SH-SY5Y (cell line): Measurements from ENCODE around the gene PRDM13.

ENCODE experiments used
- GATA2 ChIP-seq: IDR thresholded peaks from 2 replicates; pipeline ENCODE4 v1.6.1; 2011; ENCODE audit warnings: mild to moderate bottlenecking, low read depth, low read length
- GATA3 ChIP-seq: IDR thresholded peaks from 2 replicates; pipeline ENCODE4 v1.6.1; 2011; ENCODE audit warnings: low read depth, mild to moderate bottlenecking, low read length, moderate library complexity

PRDM13 gene

GRCh38 chr6:99660206-99660605 lies 53.6 kb downstream of the PRDM13 start:
- no peak for TF ChIP-seq GATA2
- no peak for TF ChIP-seq GATA3

GRCh38 chr6:99661870-99662269 lies 55.2 kb downstream of the PRDM13 start:
- TF ChIP-seq GATA3 (no peak), GATA2 (no peak)

GRCh38 chr6:99662616-99663015 lies 56.0 kb downstream of the PRDM13 start:
- TF ChIP-seq GATA2 (no peak), GATA3 (no peak)
